IPS DF 6.9 (cell line): Measurements from ENCODE around the gene PITX2.
A peak's percentile ranks its signal among the peaks of the same experiment; 100 is the strongest.

Experiments used
- DNase-seq: peaks from one replicate; pipeline ENCODE4 v3.0.0-alpha.2; 2013; ENCODE audit warnings: low read depth, low spot score
- H3K27ac ChIP-seq: one replicate; pipeline ENCODE4 v1.5.1; 2013; ENCODE audit warnings: low read length, control low read depth
- H3K27me3 ChIP-seq: 2 replicates; pipeline ENCODE4 v1.6.1; 2013; ENCODE audit warnings: mild to moderate bottlenecking, low read length; ENCODE audit not compliant: control insufficient read depth, insufficient read depth
- H3K36me3 ChIP-seq: 2 replicates; pipeline ENCODE4 v1.6.1; 2013; ENCODE audit warnings: low read length; ENCODE audit not compliant: control insufficient read depth, insufficient read depth
- H3K4me1 ChIP-seq: 2 replicates; pipeline ENCODE4 v1.6.1; 2013; ENCODE audit warnings: low read length; ENCODE audit not compliant: control insufficient read depth, insufficient read depth
- H3K4me3 ChIP-seq: 2 replicates; pipeline ENCODE4 v1.5.1; 2013; ENCODE audit warnings: mild to moderate bottlenecking, low read length
- H3K9me3 ChIP-seq: 2 replicates; pipeline ENCODE4 v1.6.1; 2013; ENCODE audit warnings: low read length, inconsistent platforms; ENCODE audit not compliant: control insufficient read depth, insufficient read depth
- WGBS: extraction: QIAGEN DNeasy Blood & Tissue Kit; methylation state at CpG from one replicate; pipeline ENCODE4 v1.1.7; 2013; ENCODE audit warnings: mixed read lengths, missing lambda C conversion rate; ENCODE audit not compliant: insufficient read length, insufficient coverage; 5-methylcytosine and 5-hydroxymethylcytosine counted together

Gene PITX2

GRCh38 chr4:110629214-110629754 lies 6.4 kb upstream of the PITX2 start:
- DNase-seq = no peak
- Histone ChIP-seq H3K4me1 (peaks cover 8% of the 10 kb centered on the region), H3K36me3 (no peaks in the 10 kb centered on the region), H3K4me3 (peak overlapping the region; percentile 4; the same call in 1 of the 2 replicates), H3K27me3 (peaks cover 80% of the 10 kb centered on the region), H3K9me3 (no peaks in the 10 kb centered on the region), H3K27ac (no peak overlapping the region)
- WGBS = no CpG with 5 or more reads among the region's 36 CpGs

DNA sequence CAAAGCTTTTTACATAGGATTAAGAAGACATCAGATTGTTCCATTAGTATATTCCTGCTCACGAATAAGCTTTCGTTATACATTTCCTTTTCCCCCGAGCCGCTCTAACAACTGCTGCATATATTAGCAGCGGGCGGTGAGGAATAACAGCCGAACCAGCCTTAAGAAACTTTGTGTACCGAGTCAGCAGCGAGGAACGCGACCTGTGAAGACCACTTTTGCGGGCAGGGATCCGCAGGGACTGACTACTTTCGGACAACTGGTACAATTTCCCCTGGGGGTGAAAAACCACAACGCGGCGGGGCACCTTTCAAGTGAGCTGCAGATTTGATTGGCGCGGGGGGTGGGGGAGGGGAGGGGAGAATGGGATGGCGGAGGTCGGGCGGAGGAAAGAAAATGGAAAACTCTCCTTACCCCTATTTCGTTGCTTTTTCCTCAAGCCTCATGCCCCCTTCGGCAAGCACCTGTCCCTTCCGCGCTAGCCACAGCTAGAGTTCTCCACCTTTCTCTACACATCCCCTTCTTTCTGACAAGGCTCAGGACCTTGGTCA lies 5.9 kb upstream of the PITX2 start:
- H3K36me3 ChIP-seq = no peaks in the 10 kb centered on the region
- H3K27ac ChIP-seq = no peak overlapping the region
- peaks cover 8% of the 10 kb centered on the region for H3K4me1 ChIP-seq
- H3K9me3 ChIP-seq = no peaks in the 10 kb centered on the region
- H3K4me3 ChIP-seq = peak overlapping the region; percentile 31; the same call in 1 of the 2 replicates
- DNase-seq = no peak
- H3K27me3 ChIP-seq = peaks cover 79% of the 10 kb centered on the region
- no CpG with 5 or more reads among the region's 26 CpGs for WGBS

DNA sequence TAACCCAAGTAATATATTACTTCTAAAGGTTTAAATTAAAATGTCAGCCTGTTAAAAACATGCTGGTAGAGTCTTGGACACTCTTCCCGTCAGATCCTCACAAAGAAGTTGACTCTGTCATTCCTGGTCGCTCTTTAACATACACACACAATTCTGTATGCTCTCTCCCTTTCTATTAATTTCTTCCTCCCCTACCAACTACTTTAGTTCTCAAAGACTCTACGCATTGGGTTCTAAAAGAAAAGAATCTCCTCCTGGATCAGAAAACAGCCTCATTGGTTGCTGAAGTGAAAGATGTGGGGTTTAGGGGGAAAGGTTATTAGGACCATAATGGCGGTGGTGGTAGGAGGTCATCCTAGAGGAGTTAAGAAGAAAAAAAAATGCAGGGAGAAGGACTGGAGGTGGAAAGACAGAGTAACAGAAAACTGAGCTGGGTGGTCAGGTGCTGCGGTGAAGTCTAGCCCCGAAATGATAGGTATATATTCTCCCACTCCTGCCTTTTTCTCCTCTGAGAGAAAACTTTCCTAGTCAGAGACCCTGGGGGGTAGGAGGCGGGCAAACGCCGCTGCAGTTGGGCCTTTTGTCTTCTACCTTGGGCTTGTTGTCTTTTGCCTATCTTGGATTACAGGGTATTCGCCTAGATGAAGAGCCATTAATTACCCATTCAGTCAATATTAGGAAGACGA lies 5.2 kb upstream of the PITX2 start:
- no peaks in the 10 kb centered on the region for H3K36me3 ChIP-seq
- H3K4me3 ChIP-seq = no peak overlapping the region
- 100% methylated on average over 1 of the region's 11 CpGs for WGBS
- peaks cover 79% of the 10 kb centered on the region for H3K27me3 ChIP-seq
- no peak for DNase-seq
- H3K4me1 ChIP-seq = peaks cover 8% of the 10 kb centered on the region
- no peak overlapping the region for H3K27ac ChIP-seq
- no peaks in the 10 kb centered on the region for H3K9me3 ChIP-seq

GRCh38 chr4:110626532-110627153 lies 3.8 kb upstream of the PITX2 start:
- Histone ChIP-seq H3K27me3 (peaks cover 81% of the 10 kb centered on the region), H3K36me3 (no peaks in the 10 kb centered on the region), H3K9me3 (no peaks in the 10 kb centered on the region), H3K27ac (no peak overlapping the region), H3K4me1 (peaks cover 8% of the 10 kb centered on the region), H3K4me3 (no peak overlapping the region)
- DNase-seq = no peak
- no CpG with 5 or more reads among the region's 13 CpGs for WGBS

DNA sequence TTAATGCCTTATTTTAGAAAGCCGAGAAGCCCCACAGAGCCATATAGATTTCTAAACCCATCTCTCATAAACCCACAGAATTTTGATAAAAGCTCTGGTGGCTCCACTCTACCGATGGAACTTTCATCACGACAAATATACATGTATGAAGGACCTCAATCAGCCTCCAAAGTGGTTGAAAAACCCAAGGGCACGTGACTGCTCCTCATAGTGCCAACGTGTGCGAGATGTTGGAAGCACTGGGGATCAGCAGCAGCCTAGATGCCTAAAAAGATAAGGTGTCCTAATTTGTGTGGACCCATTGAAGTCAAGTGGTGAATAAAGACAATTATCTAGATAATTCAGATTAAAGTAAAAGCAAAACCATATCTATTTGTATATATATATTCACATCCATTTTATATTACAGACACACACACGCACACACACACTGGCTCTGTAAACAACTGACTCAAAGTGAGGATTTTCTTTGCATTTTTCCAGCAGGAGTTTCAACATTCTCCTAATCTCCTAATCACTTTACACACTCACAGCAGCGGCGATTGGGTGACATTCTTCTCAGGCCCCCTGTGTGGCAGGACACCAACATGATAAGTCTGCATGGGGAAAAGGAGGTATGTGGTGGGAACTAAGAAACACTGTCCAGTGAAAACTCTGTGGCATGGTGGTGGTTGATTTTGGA lies 2.8 kb upstream of the PITX2 start:
- Histone ChIP-seq H3K4me1 (peaks cover 11% of the 10 kb centered on the region), H3K4me3 (no peak overlapping the region), H3K9me3 (no peaks in the 10 kb centered on the region), H3K36me3 (no peaks in the 10 kb centered on the region), H3K27ac (no peak overlapping the region), H3K27me3 (peaks cover 85% of the 10 kb centered on the region)
- WGBS = no CpG with 5 or more reads among the region's 9 CpGs
- DNase-seq = no peak

GRCh38 chr4:110624904-110625494 lies 2.1 kb upstream of the PITX2 start:
- Histone ChIP-seq H3K9me3 (no peaks in the 10 kb centered on the region), H3K4me1 (peaks cover 9% of the 10 kb centered on the region; the same call in 1 of the 2 replicates), H3K4me3 (no peak overlapping the region), H3K36me3 (no peaks in the 10 kb centered on the region), H3K27ac (no peak overlapping the region), H3K27me3 (peaks cover 84% of the 10 kb centered on the region)
- no peak for DNase-seq
- whole genome bisulfite sequencing = no CpG with 5 or more reads among the region's 6 CpGs

DNA sequence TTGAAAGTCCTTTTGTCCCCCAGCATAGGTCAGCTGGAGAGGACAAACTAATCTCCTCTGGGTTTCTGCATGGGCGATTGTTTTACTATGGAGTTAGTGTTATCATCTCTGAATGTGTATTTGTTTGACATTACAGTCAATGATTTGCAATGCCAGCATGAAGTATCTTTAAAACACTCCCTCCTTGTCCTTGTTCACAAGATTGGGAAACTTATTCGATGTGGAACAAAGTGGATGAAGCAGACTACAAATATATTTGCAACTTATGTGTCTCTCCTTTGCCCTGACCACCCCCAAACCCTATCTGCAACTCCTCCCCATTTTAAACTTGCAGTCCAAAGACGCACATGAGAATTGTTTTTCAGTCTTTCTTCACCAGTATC lies 1.5 kb upstream of the PITX2 start:
- no CpG with 5 or more reads among the region's 3 CpGs for WGBS
- Histone ChIP-seq H3K4me1 (peaks cover 8% of the 10 kb centered on the region; the same call in 1 of the 2 replicates), H3K9me3 (no peaks in the 10 kb centered on the region), H3K27me3 (peaks cover 84% of the 10 kb centered on the region), H3K27ac (no peak overlapping the region), H3K4me3 (no peak overlapping the region), H3K36me3 (no peaks in the 10 kb centered on the region)
- no peak for DNase-seq

DNA sequence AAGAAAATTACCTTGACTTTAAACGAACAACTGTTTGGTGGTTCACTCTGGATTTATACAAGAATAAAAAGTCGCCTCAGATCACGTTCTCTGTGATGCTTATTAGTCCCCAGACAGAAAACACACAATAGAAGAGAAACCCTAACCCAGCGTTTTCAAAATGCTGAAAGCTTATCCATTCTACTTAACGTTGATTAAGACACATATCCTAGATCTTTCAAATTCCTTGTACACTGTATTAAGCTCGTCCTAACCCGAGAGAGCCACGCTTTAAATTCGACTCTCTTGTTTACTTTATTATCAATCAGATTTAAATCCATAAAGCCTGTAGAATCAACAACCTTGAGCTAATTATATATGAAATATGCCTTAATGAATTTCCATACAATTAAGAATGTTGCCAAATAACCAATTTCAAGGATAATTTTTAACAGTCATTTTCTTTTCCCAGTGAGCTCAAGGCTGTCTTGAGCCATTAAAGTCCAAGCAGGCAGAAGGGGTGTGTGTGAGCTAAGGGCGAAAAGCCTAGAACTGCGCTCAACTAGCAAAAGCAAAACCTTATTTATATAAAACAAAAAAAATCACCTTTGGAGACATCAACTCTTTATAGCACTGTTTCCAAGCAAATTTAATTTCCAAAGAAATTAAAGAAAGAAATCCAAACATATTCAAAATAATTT lies 981 bp upstream of the PITX2 start:
- no CpG with 5 or more reads among the region's 11 CpGs for WGBS
- DNase-seq = no peak
- Histone ChIP-seq H3K27ac (no peak overlapping the region), H3K9me3 (no peaks in the 10 kb centered on the region), H3K27me3 (peaks cover 84% of the 10 kb centered on the region), H3K4me3 (no peak overlapping the region), H3K4me1 (peaks cover 8% of the 10 kb centered on the region; the same call in 1 of the 2 replicates), H3K36me3 (no peaks in the 10 kb centered on the region)

DNA sequence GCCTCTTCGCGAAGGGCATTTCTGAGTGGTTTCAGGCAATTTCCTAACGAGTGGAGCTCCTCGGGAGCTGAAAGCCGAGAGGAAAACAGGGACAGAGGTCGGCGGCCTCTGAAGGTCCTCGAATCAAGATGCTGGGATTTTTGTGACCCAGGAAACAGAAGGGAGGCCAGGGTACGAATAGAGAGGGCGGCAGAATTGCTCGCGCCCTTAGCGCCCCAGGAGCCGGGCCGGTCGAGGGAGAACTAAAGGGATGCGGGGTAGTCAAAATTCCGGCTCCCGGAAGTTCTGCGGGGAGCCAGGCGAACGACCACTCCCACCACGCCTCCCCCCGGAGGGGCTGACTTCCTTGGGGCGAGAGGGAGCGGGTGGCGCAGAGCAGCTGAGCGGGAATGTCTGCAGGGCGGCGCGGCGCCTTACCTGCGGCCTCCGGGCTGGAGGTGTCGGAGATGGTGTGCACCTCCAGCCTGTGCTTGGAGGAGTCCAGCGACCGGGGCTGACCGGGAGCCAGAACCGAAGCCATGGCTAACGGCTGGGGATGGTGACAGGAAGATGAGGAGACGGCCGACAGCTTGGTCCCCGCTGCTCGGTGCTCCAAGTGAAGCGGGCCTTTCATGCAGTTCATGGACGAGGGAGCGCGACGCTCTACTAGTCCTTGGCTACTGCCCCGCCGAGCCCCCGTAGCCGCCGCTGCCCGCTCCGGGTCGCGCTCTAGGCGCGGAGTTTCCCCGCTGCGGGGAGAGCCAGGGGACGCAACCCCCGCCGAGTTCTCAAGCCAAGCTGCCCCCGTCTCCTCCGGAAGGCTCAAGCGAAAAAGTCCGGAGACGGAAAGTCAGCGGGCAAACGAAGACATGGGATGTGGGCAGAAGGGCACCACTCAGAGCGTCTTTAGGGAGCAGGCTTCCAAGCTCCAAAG lies 782 bp downstream of the PITX2 start:
- no peak for DNase-seq
- Histone ChIP-seq H3K36me3 (no peaks in the 10 kb centered on the region), H3K9me3 (no peaks in the 10 kb centered on the region), H3K4me3 (peak overlapping the region; percentile 44; the same call in 1 of the 2 replicates), H3K4me1 (peaks cover 7% of the 10 kb centered on the region; the same call in 1 of the 2 replicates), H3K27ac (no peak overlapping the region), H3K27me3 (peaks cover 85% of the 10 kb centered on the region)
- WGBS = no CpG with 5 or more reads among the region's 73 CpGs
